H7 (cell line): ENCODE data around the gene CAMSAP3. TPM values are rescaled to one million over a fixed set of nuclear protein-coding genes. Genes with fewer than 3 reads are reported as not detected.

Source experiments
- DNase-seq: peaks from one replicate; pipeline ENCODE4 v3.0.0; 2012
- H3K27me3 ChIP-seq: 2 replicates; pipeline ENCODE4 v1.6.0; 2011; ENCODE audit warnings: mild to moderate bottlenecking, low read length; ENCODE audit not compliant: control insufficient read depth, insufficient read depth
- H3K36me3 ChIP-seq: replicated peaks from 2 replicates; pipeline ENCODE4 v1.5.1; 2011; ENCODE audit warnings: low read length; ENCODE audit not compliant: control insufficient read depth, insufficient read depth
- H3K4me3 ChIP-seq: 2 replicates; pipeline ENCODE4 v1.5.1; 2011; ENCODE audit warnings: low read depth, mild to moderate bottlenecking, control low read depth, low read length, moderate library complexity; ENCODE audit not compliant: insufficient read depth
- total RNA-seq: library from RNA; depleted of rRNA; stranded (reverse); fragments of >200 nt; shearing (Covaris generic); gene quantifications from 2 replicates; pipeline ENCODE4 v1.2.3, GENCODE V29; 2014

Gene CAMSAP3
- total RNA-seq, 1 experiment from 2014 or later = 7.3 TPM

GRCh38 chr19:7611541-7612279, 16.0 kb downstream of the CAMSAP3 start:
- H3K27me3 ChIP-seq = no peaks in the 10 kb centered on the region
- H3K4me3 ChIP-seq = no peak overlapping the region
- peaks cover 1% of the 10 kb centered on the region for H3K36me3 ChIP-seq
- DNase-seq = no peak

DNA sequence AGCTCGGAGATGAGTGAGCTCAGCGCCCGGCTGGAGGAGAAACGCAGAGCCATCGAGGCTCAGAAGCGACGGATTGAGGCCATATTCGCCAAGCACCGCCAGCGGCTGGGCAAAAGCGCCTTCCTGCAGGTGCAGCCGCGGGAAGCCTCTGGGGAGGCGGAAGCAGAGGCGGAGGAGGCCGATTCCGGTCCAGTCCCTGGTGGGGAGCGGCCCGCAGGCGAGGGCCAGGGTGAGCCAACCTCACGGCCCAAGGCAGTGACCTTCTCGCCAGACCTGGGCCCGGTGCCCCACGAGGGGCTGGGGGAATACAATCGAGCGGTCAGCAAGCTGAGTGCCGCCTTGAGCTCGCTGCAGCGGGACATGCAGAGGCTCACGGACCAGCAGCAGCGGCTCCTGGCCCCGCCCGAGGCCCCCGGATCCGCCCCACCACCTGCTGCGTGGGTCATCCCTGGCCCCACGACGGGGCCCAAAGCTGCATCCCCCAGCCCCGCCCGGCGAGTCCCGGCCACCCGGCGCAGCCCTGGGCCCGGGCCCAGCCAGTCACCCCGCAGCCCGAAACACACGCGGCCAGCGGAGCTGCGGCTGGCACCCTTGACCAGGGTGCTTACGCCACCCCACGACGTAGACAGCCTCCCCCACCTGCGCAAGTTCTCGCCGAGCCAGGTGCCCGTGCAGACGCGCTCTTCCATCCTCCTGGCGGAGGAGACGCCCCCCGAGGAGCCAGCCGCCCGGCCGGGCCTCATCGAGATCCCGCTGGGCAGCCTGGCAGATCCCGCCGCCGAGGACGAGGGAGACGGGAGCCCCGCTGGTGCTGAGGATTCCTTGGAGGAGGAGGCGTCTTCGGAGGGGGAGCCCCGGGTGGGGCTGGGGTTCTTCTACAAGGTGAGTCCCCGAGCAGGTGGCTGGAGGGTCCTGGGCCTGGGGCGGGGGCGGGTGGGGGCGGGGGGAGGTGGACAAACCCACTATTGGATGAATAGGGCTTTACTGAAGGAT, 16.9 kb downstream of the CAMSAP3 start:
- Histone ChIP-seq H3K4me3 (no peak overlapping the region), H3K36me3 (peaks cover 1% of the 10 kb centered on the region), H3K27me3 (no peaks in the 10 kb centered on the region)
- DNase-seq = no peak

DNA sequence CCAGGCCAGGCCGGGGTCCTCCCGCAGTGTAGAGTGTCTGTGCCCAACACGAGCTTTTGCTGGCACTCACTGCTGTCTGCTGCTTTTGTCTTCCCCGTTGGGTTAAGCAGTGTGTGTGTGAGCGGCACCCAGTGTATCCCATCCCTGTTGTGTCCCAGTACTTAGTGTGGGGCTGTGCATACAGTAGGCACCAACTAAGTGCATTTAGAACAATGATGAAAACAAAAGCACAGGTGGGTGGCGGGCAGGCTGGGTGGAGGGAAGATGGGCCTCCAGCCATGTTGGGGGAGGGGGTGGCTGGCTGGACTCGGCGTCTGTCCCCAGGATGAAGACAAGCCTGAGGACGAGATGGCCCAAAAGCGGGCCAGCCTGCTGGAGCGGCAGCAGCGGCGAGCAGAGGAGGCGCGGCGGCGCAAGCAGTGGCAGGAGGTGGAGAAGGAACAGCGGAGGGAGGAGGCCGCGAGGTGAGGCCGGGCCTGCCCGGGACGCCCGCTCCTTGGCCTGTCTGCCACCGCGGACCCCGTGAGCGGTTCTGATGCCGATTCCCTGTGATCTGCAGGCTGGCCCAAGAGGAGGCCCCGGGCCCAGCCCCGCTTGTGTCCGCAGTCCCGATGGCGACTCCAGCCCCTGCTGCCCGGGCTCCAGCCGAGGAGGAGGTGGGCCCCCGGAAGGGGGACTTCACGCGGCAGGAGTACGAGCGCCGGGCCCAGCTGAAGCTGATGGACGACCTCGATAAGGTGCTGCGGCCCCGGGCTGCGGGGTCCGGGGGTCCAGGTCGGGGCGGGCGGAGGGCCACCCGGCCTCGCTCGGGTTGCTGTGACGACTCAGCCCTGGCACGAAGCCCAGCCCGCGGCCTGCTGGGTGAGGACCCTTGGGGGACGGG, 19.4 kb downstream of the CAMSAP3 start:
- no peak for DNase-seq
- Histone ChIP-seq H3K4me3 (no peak overlapping the region), H3K27me3 (no peaks in the 10 kb centered on the region), H3K36me3 (peaks cover under 1% of the 10 kb centered on the region)

DNA sequence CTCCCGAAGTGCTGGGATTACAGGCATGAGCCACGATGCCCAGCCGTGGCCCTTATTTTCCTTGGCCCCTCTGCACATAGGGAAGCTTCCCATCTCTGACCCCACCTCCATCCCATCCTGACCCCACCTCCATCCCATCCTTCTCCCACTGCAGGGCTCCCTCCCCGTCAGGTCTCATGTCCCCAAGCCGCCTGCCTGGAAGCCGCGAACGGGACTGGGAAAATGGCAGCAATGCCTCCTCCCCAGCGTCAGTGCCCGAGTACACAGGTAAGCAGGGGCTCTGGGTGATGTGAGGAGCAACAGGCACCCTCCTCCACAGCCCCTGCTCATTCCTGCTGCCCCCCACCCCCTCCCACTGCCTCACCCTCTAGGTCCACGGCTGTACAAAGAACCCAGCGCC, 21.5 kb downstream of the CAMSAP3 start:
- peaks cover 4% of the 10 kb centered on the region for H3K36me3 ChIP-seq
- DNase-seq = no peak
- no peaks in the 10 kb centered on the region for H3K27me3 ChIP-seq
- H3K4me3 ChIP-seq = no peak overlapping the region

- H3K27me3 ChIP-seq = no peaks in the 10 kb centered on the region
- H3K36me3 ChIP-seq = peaks cover 5% of the 10 kb centered on the region
- no peak overlapping the region for H3K4me3 ChIP-seq
- no peak for DNase-seq
These were observed 22.1 kb downstream of the CAMSAP3 start for GRCh38 chr19:7617735-7618134.

DNA sequence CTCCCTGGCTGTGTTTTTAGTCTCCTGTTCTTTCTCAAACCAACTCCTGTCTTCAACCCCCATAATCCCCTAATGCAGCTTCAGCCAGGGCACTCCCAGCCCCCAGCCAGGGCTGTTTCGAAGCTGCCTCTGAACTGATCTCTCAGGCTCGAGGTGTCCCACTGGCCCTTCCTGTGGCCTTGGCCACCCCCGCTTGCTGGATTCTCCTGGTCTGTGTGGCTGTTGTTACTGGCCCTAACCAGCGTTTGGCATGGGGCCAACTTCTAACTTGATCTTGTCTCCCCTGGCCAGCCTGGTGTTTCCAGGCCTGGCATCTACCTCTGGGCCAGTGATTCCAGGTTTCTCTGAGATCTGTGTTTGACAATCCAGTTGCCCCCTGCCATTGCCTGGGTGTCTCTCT, 22.7 kb downstream of the CAMSAP3 start:
- H3K4me3 ChIP-seq = no peak overlapping the region
- H3K36me3 ChIP-seq = peaks cover 7% of the 10 kb centered on the region
- DNase-seq = no peak
- H3K27me3 ChIP-seq = no peaks in the 10 kb centered on the region

GRCh38 chr19:7618771-7619510, 23.3 kb downstream of the CAMSAP3 start:
- Histone ChIP-seq H3K27me3 (no peaks in the 10 kb centered on the region), H3K36me3 (peaks cover 7% of the 10 kb centered on the region), H3K4me3 (no peak overlapping the region)
- DNase-seq = no peak

DNA sequence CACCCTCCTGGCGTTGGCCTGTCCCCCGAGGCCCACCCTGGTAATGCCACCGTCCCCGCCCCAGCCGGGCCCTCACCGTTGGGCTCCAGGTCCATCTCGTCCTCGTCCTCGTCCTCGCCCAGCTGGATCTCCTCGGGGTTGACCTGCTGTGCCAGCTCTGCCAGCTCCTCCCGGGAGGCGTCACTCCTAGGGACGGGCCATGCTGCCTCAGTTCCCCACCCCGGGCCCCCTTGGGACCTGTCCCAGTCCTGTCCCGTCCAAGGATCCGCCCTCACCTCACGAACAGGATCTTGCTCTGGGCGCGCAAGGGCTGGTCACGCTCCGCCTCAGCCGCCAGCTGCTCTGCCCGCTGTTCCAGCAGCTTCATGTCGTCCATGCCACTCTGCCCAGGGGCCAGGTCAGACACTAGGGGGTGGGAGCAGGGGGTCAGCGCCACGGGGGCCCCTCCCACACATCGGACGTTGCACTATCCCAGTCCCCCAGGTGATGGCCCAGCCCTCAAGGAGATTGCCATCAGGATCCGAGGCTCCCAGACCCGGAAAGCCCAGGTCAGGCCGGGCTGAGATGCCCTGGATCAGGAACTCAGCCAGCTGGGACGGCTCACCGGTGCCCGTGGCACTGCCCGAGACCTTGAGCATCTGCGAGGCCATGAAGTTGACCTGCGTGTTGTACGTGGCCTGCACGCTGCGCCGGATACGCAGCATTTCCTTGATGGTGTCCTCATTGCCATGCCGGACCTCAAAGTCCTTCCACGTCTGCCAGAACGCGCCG, 24.2 kb downstream of the CAMSAP3 start:
- Histone ChIP-seq H3K4me3 (no peak overlapping the region), H3K36me3 (peaks cover 7% of the 10 kb centered on the region), H3K27me3 (no peaks in the 10 kb centered on the region)
- DNase-seq = no peak

DNA sequence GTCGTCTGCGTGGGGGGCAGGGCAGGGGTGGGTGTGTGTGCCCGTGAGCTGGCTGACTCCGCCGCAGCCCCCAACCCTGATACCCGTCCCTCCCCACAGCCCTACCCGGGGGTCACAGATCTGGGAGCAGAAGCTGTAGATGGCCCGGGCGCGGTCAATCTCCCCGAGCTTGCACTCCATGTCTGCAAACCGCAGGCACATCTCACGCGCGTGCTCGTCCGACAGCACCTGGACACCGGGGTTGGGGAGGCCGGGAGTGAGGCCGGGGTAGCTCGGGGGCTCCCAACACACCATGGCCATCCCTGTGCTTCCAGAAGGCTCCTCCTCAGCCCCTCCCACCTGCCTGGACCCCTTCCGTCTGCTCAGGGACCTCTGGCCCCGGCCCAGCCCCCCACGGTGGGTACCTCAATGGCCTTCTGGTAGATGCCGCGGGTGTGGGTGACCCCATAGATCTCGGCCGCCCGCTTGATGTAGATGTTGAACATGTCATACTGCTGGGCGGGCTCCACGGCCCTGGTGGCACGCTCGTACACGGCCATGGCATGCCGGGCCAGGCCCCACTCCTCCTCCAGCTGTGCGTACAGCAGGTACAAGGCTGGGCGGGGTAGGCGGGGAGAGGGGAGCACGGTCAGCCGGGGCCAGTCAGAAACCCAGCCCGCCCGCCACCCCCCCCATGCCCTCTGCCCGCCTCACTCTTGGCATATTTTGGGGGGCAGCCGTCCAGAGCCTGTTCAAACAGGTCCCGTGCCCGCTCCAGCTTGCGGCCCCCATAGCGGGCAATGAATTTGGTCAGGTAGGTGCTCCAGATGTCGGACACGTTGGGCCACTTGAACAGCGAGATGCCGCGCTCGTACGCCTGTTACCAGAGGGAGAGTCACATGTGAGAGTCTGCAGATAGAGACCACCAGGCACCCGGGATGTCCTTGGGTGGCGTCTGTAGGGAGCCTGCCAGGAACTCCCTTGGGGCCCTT, 25.1 kb downstream of the CAMSAP3 start:
- Histone ChIP-seq H3K4me3 (no peak overlapping the region), H3K36me3 (peaks cover 9% of the 10 kb centered on the region), H3K27me3 (no peaks in the 10 kb centered on the region)
- no peak for DNase-seq

DNA sequence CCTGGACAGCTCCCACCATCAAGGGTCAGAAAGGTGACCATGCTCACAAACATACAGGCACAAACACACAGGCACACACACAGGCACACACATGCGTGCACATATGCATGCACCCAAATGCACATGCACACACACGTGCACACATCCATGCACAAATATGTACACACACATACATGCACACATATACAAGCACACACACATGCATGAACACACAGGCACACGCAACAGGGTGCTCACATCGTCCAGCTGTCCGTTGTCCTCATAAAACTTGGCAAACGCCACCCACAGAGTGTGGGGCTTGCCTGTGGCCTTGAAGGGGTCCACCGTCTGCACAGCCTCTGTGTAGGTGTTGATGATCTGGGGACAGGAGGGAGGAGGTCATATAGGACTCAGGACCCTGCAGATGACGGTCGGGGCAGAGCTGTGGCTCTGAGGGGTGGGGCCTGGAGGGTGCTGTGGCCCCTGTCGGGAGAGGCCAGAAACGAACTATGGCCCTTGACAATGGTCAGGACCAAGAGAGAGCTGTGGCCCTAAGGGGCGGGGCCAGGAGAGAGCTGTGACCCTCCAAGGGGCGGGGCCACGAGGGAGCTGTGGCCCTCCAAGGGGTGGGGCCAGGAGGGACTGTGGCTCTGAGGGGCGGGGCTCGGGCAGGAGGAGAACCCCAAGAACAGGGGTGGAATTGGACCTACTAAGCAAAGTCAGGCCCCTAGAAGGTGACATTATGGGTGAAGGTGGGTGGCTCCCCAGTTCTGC, 27.4 kb downstream of the CAMSAP3 start:
- H3K36me3 ChIP-seq = peaks cover 12% of the 10 kb centered on the region
- H3K4me3 ChIP-seq = no peak overlapping the region
- DNase-seq = peak; percentile 96
- no peaks in the 10 kb centered on the region for H3K27me3 ChIP-seq

DNA sequence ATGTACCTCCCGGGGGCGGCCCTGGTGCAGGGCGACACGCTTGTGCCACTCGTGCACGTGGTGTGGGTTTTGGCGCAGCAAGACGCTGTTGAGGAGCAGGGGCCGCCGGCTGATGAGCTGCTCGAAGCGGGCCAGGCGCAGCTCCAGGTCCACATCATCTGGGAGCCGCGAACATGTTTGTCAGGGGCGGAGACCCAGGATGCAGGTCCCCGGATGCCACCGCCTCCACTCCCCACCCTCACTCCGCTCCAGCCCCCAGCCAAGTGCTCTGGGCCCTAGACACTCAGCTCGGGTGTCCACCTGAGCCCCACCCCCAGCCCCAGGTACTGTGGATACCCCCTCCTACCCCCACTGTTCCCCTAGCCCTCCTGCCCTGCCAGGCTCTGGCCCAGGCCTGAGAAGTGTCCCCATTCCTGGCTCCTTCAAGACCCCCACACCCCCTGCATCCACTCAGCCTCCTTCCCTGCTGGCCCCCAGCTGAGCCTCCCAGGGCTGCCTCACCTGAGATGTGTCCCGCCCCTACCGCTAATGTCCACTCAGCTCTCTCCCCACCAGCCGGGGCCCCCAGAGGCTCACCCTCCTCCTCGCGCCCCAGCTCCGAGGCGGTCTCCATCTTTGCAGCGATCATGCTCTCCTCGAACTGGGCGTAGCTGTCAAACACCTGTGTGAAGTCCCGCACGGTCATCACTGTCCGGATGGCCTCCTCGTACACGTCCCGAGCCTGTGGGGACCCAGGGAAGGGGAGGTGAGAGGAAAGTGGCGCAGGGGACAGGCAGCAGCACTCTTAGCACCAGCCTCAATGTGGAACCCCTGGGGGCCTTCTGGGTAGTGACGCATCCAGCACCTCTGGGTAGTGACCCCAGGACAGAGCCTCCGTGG, 28.3 kb downstream of the CAMSAP3 start:
- no peak for DNase-seq
- H3K4me3 ChIP-seq = no peak overlapping the region
- H3K36me3 ChIP-seq = peaks cover 12% of the 10 kb centered on the region
- H3K27me3 ChIP-seq = no peaks in the 10 kb centered on the region
